HFFc6 (cell line): ENCODE measurements around the gene DOC2A. TPM values are rescaled to one million over a fixed set of nuclear protein-coding genes. Genes with fewer than 3 reads are reported as not detected.

Experiments
- DNase-seq: peaks from one replicate; pipeline ENCODE4 v3.0.0-alpha.2; 2018
- H3K27ac Mint-ChIP-seq: 2 replicates; pipeline ENCODE4 v1.8.0; 2020; ENCODE audit warnings: mild to moderate bottlenecking, mixed read lengths
- H3K27me3 Mint-ChIP-seq: 2 replicates; pipeline ENCODE4 v1.8.0; 2021; ENCODE audit warnings: mild to moderate bottlenecking, moderate library complexity, mixed read lengths; ENCODE audit not compliant: insufficient read depth
- H3K36me3 Mint-ChIP-seq: 2 replicates; pipeline ENCODE4 v1.8.0; 2021; ENCODE audit warnings: low read depth, mixed read lengths
- H3K4me1 Mint-ChIP-seq: 2 replicates; pipeline ENCODE4 v1.8.0; 2020; ENCODE audit warnings: low read depth, mixed read lengths
- H3K4me3 Mint-ChIP-seq: 2 replicates; pipeline ENCODE4 v1.8.0; 2020; ENCODE audit warnings: mild to moderate bottlenecking, moderate library complexity, mixed read lengths
- H3K9me3 Mint-ChIP-seq: 2 replicates; pipeline ENCODE4 v1.8.0; 2020; ENCODE audit warnings: mild to moderate bottlenecking, mixed read lengths
- total RNA-seq, 6 experiments: library from RNA; stranded (reverse); fragmentation: NEBNext Ultra II Directional; extraction: Animal tissue kit (Norgen Biotek cat#: 25700); gene quantifications; 2 replicates in 1 of 6; 3 replicates in 5 of 6; pipeline ENCODE4 v1.2.3, GENCODE V29; 2021
- TF ChIP-seq, protein P1 (sequence below): fragments of 200-600 bp; sonication (generic); IDR thresholded peaks from 2 replicates; pipeline ENCODE4 v1.5.0; 2021; ENCODE audit warnings: antibody characterized with exemption, mild to moderate bottlenecking

The DOC2A gene
- total RNA-seq, 6 experiments from 2014 or later, result 0.19 to 0.30 TPM; not detected in 4

GRCh38 chr16:30052671-30053372, 42.0 kb upstream of the DOC2A start:
- Mint-ChIP-seq H3K27ac (peak overlapping the region; percentile 86), H3K4me3 (peak overlapping the region; percentile 90), H3K4me1 (peaks cover 36% of the 10 kb centered on the region), H3K9me3 (no peaks in the 10 kb centered on the region), H3K36me3 (peaks cover 4% of the 10 kb centered on the region; the same call in 1 of the 2 replicates), H3K27me3 (peaks cover 2% of the 10 kb centered on the region)
- TF ChIP-seq, protein P1, sequence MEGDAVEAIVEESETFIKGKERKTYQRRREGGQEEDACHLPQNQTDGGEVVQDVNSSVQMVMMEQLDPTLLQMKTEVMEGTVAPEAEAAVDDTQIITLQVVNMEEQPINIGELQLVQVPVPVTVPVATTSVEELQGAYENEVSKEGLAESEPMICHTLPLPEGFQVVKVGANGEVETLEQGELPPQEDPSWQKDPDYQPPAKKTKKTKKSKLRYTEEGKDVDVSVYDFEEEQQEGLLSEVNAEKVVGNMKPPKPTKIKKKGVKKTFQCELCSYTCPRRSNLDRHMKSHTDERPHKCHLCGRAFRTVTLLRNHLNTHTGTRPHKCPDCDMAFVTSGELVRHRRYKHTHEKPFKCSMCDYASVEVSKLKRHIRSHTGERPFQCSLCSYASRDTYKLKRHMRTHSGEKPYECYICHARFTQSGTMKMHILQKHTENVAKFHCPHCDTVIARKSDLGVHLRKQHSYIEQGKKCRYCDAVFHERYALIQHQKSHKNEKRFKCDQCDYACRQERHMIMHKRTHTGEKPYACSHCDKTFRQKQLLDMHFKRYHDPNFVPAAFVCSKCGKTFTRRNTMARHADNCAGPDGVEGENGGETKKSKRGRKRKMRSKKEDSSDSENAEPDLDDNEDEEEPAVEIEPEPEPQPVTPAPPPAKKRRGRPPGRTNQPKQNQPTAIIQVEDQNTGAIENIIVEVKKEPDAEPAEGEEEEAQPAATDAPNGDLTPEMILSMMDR, result no peak
- DNase-seq, result peak; percentile 93

DNA sequence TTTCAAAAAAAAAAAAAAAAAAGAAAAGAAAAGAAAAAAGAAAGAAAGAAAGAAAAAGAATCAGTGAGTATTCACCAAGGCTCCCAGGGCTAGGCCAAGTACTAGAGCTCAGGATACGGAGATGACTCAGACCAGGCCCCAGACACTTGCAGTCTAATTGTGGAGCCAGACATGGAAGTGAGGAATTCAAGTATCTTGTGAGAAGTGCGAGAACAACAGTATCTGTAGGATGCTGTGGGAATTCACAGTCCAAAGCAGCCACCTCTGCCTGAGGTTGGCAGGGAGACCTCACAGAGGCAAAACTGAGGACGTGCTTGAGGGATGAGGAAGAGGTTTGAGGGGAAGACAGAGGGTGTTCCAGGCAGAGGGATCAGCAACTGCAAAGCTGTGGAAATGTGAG, 40.7 kb upstream of the DOC2A start:
- Mint-ChIP-seq H3K36me3 (peaks cover 4% of the 10 kb centered on the region; the same call in 1 of the 2 replicates), H3K9me3 (no peaks in the 10 kb centered on the region), H3K27me3 (peaks cover 2% of the 10 kb centered on the region), H3K4me3 (peak overlapping the region; percentile 81), H3K27ac (peak overlapping the region; percentile 92), H3K4me1 (peaks cover 36% of the 10 kb centered on the region)
- TF ChIP-seq, protein P1, result no peak
- peak; percentile 74 for DNase-seq

- Mint-ChIP-seq H3K9me3 (no peaks in the 10 kb centered on the region), H3K4me1 (peaks cover 30% of the 10 kb centered on the region), H3K27ac (no peak overlapping the region), H3K4me3 (no peak overlapping the region), H3K27me3 (peaks cover 2% of the 10 kb centered on the region), H3K36me3 (0 out of 2 replicates have a peak, but pooled peaks cover 4% of the 10 kb centered on the region)
- no peak for DNase-seq
- TF ChIP-seq, protein P1, result no peak
These were observed 39.0 kb upstream of the DOC2A start for GRCh38 chr16:30049871-30050270.

- H3K9me3 Mint-ChIP-seq, result no peaks in the 10 kb centered on the region
These were observed 35.8 kb upstream of the DOC2A start for GRCh38 chr16:30046588-30046987.

DNA sequence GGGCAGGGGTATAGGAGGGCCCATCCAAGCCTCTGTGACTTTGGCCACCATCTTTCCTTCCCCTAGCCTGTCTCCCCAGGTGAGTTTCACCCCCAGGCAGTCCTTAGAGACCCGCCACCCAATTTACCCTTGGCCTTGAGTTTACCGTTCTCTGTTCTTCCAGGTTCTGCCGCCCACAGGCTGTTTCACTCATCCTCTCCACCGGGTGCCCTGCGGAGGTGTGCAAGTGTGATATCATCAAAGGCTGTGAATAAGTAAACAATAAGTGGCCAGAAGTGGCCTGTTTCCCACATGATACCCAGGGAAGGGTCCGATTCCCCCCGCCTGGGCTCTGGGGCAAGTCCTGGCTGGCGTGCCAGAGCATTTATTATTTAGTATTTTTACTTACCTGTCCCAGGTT, 35.4 kb upstream of the DOC2A start:
- no peaks in the 10 kb centered on the region for H3K36me3 Mint-ChIP-seq
- H3K4me3 Mint-ChIP-seq, result no peak overlapping the region
- DNase-seq, result no peak
- H3K27me3 Mint-ChIP-seq, result peaks cover 2% of the 10 kb centered on the region; the same call in 1 of the 2 replicates
- TF ChIP-seq, protein P1, result no peak
- H3K4me1 Mint-ChIP-seq, result peaks cover 8% of the 10 kb centered on the region
- H3K9me3 Mint-ChIP-seq, result no peaks in the 10 kb centered on the region
- H3K27ac Mint-ChIP-seq, result no peak overlapping the region

More at GRCh38 chr16:30046588-30046987, 35.8 kb upstream of the DOC2A start:
- peaks cover 2% of the 10 kb centered on the region; the same call in 1 of the 2 replicates for H3K27me3 Mint-ChIP-seq
- TF ChIP-seq, protein P1, result no peak
- 0 out of 2 replicates have a peak, but pooled peaks cover 2% of the 10 kb centered on the region for H3K36me3 Mint-ChIP-seq
- no peak for DNase-seq
- peaks cover 11% of the 10 kb centered on the region for H3K4me1 Mint-ChIP-seq
- no peak overlapping the region for H3K4me3 Mint-ChIP-seq
- no peak overlapping the region for H3K27ac Mint-ChIP-seq
